ENCODE results near the gene IKBKG.
"Not testable (repeated sequence)": the region's sequence is repeated elsewhere in the genome, so short reads cannot be mapped to it uniquely, and the experiment has no call there.

The IKBKG gene

GRCh38 chrX:154603438-154604430 is 56.3 kb downstream of the IKBKG start:
- no peak overlapping the region for H3K9ac ChIP-seq (ENCODE audit: insufficient read length, low read depth)
- H3K4me3 ChIP-seq (ENCODE audit: insufficient read length, low read depth): no peak overlapping the region
- no peaks in the 10 kb centered on the region for H3K36me3 ChIP-seq (ENCODE audit: insufficient read depth, insufficient read length, low read length)
- H3K27me3 ChIP-seq (ENCODE audit: insufficient read depth, insufficient read length): no peaks in the 10 kb centered on the region
- H3K9me3 ChIP-seq (ENCODE audit: insufficient read depth, low read length): no peaks in the 10 kb centered on the region
- no peaks in the 10 kb centered on the region for H3K4me1 ChIP-seq (ENCODE audit: insufficient read depth, insufficient read length)
- no peak for DNase-seq (ENCODE audit: low read depth, low spot score)
- TF ChIP-seq YY1 (IDR thresholded peaks at IDR 0.05; ENCODE audit: insufficient read depth, insufficient read length) (no peak), ZNF274 (IDR thresholded peaks at IDR 0.05; ENCODE audit: low read depth, low read length) (no peak), SUZ12 (IDR thresholded peaks at IDR 0.05; ENCODE audit: extremely low read depth, insufficient read depth, insufficient read length) (no peak)

GRCh38 chrX:154605566-154605965 is 58.1 kb downstream of the IKBKG start:
- H3K4me1 ChIP-seq (ENCODE audit: insufficient read depth, insufficient read length): no peaks in the 10 kb centered on the region
- no peak for TF ChIP-seq YY1 (IDR thresholded peaks at IDR 0.05; ENCODE audit: insufficient read depth, insufficient read length)
- TF ChIP-seq SUZ12 (IDR thresholded peaks at IDR 0.05; ENCODE audit: extremely low read depth, insufficient read depth, insufficient read length): no peak
- TF ChIP-seq ZNF274 (IDR thresholded peaks at IDR 0.05; ENCODE audit: low read depth, low read length): no peak
- no peak overlapping the region for H3K9ac ChIP-seq (ENCODE audit: insufficient read length, low read depth)
- H3K4me3 ChIP-seq (ENCODE audit: insufficient read length, low read depth): no peak overlapping the region
- no peaks in the 10 kb centered on the region for H3K36me3 ChIP-seq (ENCODE audit: insufficient read depth, insufficient read length, low read length)
- no peak for DNase-seq (ENCODE audit: low read depth, low spot score)
- H3K27me3 ChIP-seq (ENCODE audit: insufficient read depth, insufficient read length): no peaks in the 10 kb centered on the region
- H3K9me3 ChIP-seq (ENCODE audit: insufficient read depth, low read length): no peaks in the 10 kb centered on the region

- Histone ChIP-seq H3K9me3 (ENCODE audit: insufficient read depth, low read length) (no peaks in the 10 kb centered on the region), H3K36me3 (ENCODE audit: insufficient read depth, insufficient read length, low read length) (no peaks in the 10 kb centered on the region), H3K4me3 (ENCODE audit: insufficient read length, low read depth) (no peak overlapping the region), H3K27me3 (ENCODE audit: insufficient read depth, insufficient read length) (no peaks in the 10 kb centered on the region), H3K4me1 (ENCODE audit: insufficient read depth, insufficient read length) (no peaks in the 10 kb centered on the region), H3K9ac (ENCODE audit: insufficient read length, low read depth) (no peak overlapping the region)
- no peak for TF ChIP-seq YY1 (IDR thresholded peaks at IDR 0.05; ENCODE audit: insufficient read depth, insufficient read length)
- DNase-seq (ENCODE audit: low read depth, low spot score): no peak
Measured at GRCh38 chrX:154607370-154607769, 60.0 kb downstream of the IKBKG start.

- not testable (repeated sequence) for H3K36me3 ChIP-seq (ENCODE audit: insufficient read depth, insufficient read length, low read length); DNase-seq (ENCODE audit: low read depth, low spot score); H3K27me3 ChIP-seq (ENCODE audit: insufficient read depth, insufficient read length); H3K4me1 ChIP-seq (ENCODE audit: insufficient read depth, insufficient read length); H3K9me3 ChIP-seq (ENCODE audit: insufficient read depth, low read length); H3K9ac ChIP-seq (ENCODE audit: insufficient read length, low read depth); H3K4me3 ChIP-seq (ENCODE audit: insufficient read length, low read depth)
Measured at GRCh38 chrX:154607976-154608375, 60.6 kb downstream of the IKBKG start.

- not testable (repeated sequence) for H3K4me3 ChIP-seq (ENCODE audit: insufficient read length, low read depth); H3K27me3 ChIP-seq (ENCODE audit: insufficient read depth, insufficient read length); H3K36me3 ChIP-seq (ENCODE audit: insufficient read depth, insufficient read length, low read length); DNase-seq (ENCODE audit: low read depth, low spot score); H3K4me1 ChIP-seq (ENCODE audit: insufficient read depth, insufficient read length); H3K9ac ChIP-seq (ENCODE audit: insufficient read length, low read depth); H3K9me3 ChIP-seq (ENCODE audit: insufficient read depth, low read length)
Measured at GRCh38 chrX:154608823-154609222, 61.4 kb downstream of the IKBKG start.

GRCh38 chrX:154611146-154611545 is 63.7 kb downstream of the IKBKG start:
- H3K9me3 ChIP-seq (ENCODE audit: insufficient read depth, low read length); H3K4me1 ChIP-seq (ENCODE audit: insufficient read depth, insufficient read length); H3K36me3 ChIP-seq (ENCODE audit: insufficient read depth, insufficient read length, low read length); DNase-seq (ENCODE audit: low read depth, low spot score); H3K4me3 ChIP-seq (ENCODE audit: insufficient read length, low read depth); H3K27me3 ChIP-seq (ENCODE audit: insufficient read depth, insufficient read length); H3K9ac ChIP-seq (ENCODE audit: insufficient read length, low read depth): not testable (repeated sequence)

GRCh38 chrX:154613586-154613985 is 66.2 kb downstream of the IKBKG start:
- DNase-seq (ENCODE audit: low read depth, low spot score); H3K4me1 ChIP-seq (ENCODE audit: insufficient read depth, insufficient read length); H3K27me3 ChIP-seq (ENCODE audit: insufficient read depth, insufficient read length); H3K9me3 ChIP-seq (ENCODE audit: insufficient read depth, low read length); H3K36me3 ChIP-seq (ENCODE audit: insufficient read depth, insufficient read length, low read length); H3K9ac ChIP-seq (ENCODE audit: insufficient read length, low read depth); H3K4me3 ChIP-seq (ENCODE audit: insufficient read length, low read depth): not testable (repeated sequence)
